NCI-H510A (cell line): ENCODE measurements around the gene DR1.

Experiments used
- DNase-seq: peaks from one replicate; lab custom pipeline; 2025; lab: John Stamatoyannopoulos, UW

DR1 gene

GRCh38 chr1:93345633-93346420 is at the start of gene DR1:
DR1 (plus strand) TSS chr1:93345907; CDS start chr1:93346646, 739 bp downstream.
- peak; percentile 96 for DNase-seq

DNA sequence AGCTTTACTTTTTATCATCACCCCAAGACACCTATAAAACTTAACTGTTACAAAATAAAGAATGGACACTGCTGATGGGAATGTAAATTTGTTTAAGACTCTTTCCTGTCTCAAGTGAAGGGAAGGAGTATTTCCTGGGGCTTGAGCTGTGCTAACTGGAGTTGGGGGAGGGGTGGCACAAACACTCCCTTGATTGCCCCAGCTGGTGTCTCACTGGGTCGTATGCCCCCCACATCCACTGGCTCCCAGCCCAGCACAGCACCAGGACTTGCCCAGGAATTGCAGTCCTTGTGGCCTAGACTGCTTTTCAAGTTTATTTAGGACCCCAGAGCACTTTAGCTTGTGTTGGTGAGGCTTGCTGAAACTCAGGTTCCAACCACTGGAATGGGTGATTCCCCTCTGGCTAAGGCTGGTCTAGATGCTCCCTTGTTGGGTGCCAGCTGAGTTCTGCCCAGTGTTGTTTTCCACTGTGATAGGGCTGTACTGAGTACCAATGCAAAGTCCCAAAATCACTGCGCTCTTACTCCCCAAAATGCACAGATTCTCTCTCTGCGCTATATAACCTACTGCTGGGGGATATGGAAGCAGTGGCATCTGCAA is 49.1 kb upstream of the DR1 start:
- DNase-seq = no peak

- no peak for DNase-seq
These were observed 44.6 kb upstream of the DR1 start for GRCh38 chr1:93301131-93301530.

- DNase-seq = no peak
These were observed 43.6 kb upstream of the DR1 start for GRCh38 chr1:93302078-93302477.

DNA sequence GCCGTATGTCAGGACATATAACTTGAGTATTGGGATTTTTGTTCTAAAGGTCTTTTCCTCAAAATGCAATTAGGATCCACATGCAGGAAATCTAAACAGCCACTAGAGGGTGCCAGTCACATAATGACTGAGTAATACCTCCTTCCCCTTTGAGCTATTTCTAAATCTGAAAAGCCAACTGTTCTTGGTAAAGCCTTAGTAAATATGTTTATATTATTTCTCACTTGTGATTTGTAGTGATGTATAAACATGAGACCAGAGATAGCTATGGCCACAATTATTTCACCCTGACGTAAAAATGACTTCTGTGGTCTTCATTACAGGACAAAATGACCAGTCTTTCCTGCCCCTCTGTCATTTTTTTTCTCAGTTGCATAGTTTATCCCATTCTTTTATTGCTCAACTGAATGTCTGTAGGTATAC is 41.0 kb upstream of the DR1 start:
- DNase-seq = no peak

DNA sequence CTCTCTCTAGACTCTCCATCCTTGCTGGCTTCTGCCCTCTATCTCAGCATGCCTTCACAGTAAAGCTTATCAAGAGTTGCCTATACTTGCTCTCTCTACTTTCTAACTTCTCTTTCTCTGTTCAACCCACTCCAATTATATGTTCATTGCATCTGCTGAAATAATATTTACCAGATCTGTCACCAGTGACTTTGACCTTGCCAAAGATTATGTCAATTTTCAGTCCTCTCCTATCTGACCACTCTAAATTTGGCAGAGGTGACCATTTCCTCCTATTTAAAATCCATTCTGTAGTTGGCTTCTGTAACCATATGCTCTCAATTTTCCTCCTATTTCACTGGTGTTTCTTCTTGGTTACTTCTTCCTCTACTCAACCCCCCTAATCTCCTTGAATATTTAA is 38.8 kb upstream of the DR1 start:
- no peak for DNase-seq

DNA sequence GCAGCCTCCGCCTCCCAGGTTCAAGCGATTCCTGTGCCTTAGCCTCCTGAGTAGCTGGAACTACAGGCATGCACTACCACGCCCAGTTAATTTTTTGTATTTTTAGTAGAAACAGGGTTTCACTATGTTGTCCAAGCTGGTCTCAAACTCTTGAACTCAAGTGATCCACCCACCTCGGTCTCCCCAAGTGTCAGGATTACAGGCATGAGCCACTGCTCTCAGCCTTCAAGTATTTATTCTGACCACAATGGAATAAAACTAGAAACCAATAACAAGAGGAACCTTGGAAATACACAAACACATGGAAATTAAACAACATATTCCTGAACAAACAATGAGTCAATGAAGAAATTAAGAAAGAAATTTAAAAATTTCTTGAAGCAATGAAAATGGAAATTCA is 32.7 kb upstream of the DR1 start:
- no peak for DNase-seq

DNA sequence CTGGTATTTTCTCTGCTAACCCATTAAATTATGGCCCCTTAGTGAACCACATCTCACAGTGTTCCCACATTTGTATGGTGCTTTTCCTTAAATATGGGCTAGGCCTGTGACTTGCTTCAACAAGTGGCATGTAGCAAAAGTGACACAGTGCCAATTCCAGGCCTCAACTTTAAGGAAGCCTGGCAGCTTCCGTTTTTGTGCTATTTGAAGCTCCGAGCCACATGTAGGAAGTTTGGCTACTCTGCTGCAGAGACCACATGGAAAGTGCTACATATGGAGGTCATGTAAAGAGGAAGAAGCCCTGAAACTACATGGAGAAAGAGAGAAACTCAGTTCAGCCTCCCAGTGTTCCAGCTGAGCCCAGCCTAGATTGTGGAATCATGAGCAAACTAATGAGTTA is 28.5 kb upstream of the DR1 start:
- no peak for DNase-seq

- no peak for DNase-seq
These were observed 27.8 kb upstream of the DR1 start for GRCh38 chr1:93317943-93318342.

DNA sequence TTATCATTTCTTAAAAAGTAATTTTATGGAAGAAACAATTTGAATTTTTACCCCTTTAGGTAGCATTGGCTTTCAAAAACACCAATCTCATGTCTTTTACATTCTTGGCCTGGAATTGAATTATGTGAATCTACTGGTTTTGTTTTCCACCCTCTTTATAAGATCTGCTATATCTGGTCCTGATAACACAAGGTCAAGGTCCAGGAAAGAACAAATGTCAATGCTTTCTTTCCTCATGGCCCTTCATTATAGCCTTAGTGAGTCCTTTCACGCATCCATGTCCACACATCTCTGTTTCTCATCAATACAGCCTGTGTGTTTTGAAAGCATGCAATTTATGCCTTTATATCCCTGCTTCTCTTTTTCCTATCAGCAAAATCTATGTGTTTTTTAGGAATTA is 24.0 kb upstream of the DR1 start:
- no peak for DNase-seq

GRCh38 chr1:93322349-93322748 is 23.4 kb upstream of the DR1 start:
- no peak for DNase-seq

DNA sequence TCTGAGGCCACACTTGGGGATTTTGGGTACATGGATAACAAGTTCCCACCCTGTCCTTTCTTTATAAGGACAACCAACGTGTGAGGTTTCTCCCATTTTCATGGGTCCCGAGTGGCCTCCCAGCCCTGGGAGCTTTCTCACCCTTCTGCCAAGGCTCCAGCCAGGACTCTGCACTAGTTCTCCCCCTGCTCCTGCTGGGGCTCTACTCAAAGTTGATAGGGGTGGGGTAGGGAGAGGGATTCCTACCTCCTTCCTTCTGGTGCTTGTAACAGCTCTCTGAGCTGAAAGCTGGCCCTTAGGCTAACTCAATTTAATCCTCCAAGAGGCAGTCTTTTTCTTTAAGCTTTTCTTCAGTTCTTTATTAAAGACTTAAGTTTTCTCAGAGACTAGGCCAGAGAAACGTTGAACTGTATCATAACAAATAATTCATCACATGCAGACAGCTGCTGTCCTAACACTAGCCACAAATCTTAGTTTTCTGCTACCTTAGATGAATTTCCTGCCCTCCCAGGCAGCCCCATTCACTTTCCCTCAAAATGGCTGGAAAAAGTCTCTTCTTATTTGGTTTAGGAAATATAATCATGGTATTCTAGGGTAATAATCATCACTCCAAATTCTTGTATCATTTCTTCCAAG is 22.4 kb upstream of the DR1 start:
- DNase-seq = no peak

- no peak for DNase-seq
These were observed 20.9 kb upstream of the DR1 start for GRCh38 chr1:93324486-93325464.

- DNase-seq = no peak
These were observed 16.6 kb upstream of the DR1 start for GRCh38 chr1:93328809-93329760.

- DNase-seq = no peak
These were observed 15.5 kb upstream of the DR1 start for GRCh38 chr1:93330196-93330595.

GRCh38 chr1:93330617-93331016 is 15.1 kb upstream of the DR1 start:
- DNase-seq = no peak

DNA sequence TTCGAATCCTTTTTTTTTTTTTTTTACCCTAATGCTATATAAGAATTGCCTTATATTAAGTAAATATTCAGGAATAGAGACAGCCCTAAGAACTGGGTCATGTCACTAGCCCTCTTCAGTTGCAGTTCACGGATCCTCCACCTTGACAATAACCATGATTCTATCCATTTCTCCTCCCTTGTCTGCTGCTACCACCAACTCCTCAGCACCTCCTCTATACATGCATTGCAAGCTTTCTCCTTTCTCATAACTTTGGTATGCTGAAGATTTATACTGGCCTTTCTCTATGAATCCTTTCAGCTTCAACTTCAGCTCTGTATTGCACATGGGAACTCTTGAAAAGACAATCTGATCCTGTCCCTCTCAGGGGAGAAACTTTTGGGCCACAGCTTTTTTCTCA is 14.3 kb upstream of the DR1 start:
- DNase-seq = no peak

- no peak for DNase-seq
These were observed 13.3 kb upstream of the DR1 start for GRCh38 chr1:93332368-93332767.

DNA sequence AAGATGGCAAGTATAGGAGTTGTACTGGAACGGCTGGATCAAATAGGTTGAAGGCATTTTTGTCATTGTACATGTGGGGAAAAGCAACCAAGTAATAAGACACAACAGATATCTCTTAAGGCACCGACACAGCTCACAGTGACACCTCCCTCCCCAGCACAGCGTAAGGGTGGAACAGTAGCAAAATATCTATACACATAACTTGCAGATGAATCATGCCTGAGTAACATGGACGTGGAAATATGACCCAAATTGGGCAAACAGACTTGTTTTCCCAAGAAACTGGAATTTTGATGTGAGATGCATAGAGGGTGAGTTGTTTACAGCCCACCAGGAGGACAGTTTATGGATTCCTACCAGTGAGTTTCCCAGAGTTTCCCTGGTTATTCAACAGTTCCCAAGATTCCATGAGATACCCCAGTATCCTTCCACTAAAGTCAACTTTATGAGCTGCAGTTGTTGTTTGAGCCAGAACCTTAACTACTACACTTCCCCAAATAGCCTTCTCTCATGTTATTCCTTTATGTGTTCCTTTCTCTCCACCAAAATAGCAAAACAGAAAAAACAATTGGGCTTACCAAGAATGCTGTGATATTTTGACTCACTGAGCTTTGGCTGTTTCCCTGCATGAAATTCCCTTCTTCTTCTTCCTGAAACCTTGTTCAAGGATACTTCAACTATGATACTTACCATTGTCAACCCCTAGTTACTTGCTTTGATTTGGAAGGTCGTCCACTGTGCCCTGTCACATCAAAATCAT is 7.1 kb upstream of the DR1 start:
- DNase-seq = no peak

DNA sequence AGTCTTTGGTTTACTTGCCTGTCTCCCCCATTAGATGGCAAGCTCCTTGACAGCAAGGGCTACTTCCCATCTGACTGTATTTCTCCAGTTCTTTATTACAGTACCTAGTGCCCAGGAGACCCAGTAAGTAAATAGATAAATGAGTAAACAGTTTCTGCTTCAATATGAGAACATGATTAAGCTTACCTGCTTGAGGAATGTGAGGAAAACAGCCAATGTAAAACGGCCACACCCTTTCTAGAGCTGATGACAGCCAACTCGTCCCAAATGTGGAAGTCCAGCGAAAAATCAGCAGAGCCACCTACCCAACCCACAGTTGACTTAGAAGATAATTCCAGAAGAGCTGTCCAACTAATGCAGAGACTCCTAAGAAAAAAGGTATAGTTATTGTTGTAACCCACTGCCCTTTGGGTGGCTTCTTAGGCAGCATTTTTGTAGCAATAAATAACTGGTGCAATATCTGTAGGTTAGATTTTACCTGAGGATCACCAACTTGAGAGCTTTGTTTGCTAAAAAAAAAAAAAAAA is 6.5 kb upstream of the DR1 start:
- DNase-seq = no peak
